Naive thymus-derived CD4-positive, alpha-beta T cell (primary cell): Measurements from ENCODE around the gene SRCAP. TPM values are rescaled to one million over a fixed set of nuclear protein-coding genes. Genes with fewer than 3 reads are reported as not detected.
A peak's percentile ranks its signal among the peaks of the same experiment; 100 is the strongest.

ENCODE experiments used
- ATAC-seq: fragments of 150-1000 bp; cut with Tn5 transposase; 2 replicates; pipeline ENCODE4 v1.10.0; 2021; ENCODE audit warnings: mild to moderate bottlenecking, moderate library complexity
- CTCF ChIA-PET: fragments of 350-600 bp; sonication (Branson Sonifier 250); formaldehyde crosslinking; loops from one replicate; lab custom pipeline; 2021; ENCODE audit warnings: antibody characterized with exemption; lab: Charles Lee
- POLR2A ChIA-PET: fragments of 350-600 bp; sonication (Branson Sonifier 250); formaldehyde crosslinking; loops from one replicate; lab custom pipeline; 2021; ENCODE audit warnings: antibody characterized with exemption, inconsistent platforms; lab: Charles Lee
- DNase-seq, 9 donors: peaks; one replicate each; pipeline versions ENCODE4 v3.0.0 to v3.0.0-alpha.2; 2020 to 2022; ENCODE audit warnings: mixed read lengths in 1 of 9
- H3K27ac ChIP-seq: one replicate; pipeline ENCODE4 v1.7.0; 2013; ENCODE audit warnings: mild to moderate bottlenecking, low read depth, low read length, moderate library complexity
- H3K27me3 ChIP-seq, 2 donors: one replicate each; pipeline ENCODE4 v1.7.0; 2013; ENCODE audit warnings: low read length in 2 of 2, mild to moderate bottlenecking in 2 of 2, moderate library complexity in 2 of 2; ENCODE audit not compliant: control insufficient read depth in 2 of 2, insufficient read depth in 2 of 2
- H3K36me3 ChIP-seq, 3 experiments: 1 replicate in 2 of 3; 2 replicates in 1 of 3; pipeline ENCODE4 v1.7.0; 2013; ENCODE audit warnings: low read length in 3 of 3, mild to moderate bottlenecking in 3 of 3, moderate library complexity in 1 of 3; ENCODE audit not compliant: insufficient read depth in 3 of 3, control insufficient read depth in 2 of 3
- H3K4me1 ChIP-seq, 2 donors: one replicate each; pipeline ENCODE4 v1.7.0; 2013; ENCODE audit warnings: low read length in 2 of 2, mild to moderate bottlenecking in 2 of 2, moderate library complexity in 1 of 2; ENCODE audit not compliant: control insufficient read depth in 2 of 2, insufficient read depth in 2 of 2
- H3K4me3 ChIP-seq: 2 replicates; pipeline ENCODE4 v1.7.0; 2013; ENCODE audit warnings: mild to moderate bottlenecking, low read length
- H3K9me3 ChIP-seq, 3 experiments: 1 replicate in 2 of 3; 2 replicates in 1 of 3; pipeline ENCODE4 v1.7.0; 2013; ENCODE audit warnings: low read length in 3 of 3; ENCODE audit not compliant: control insufficient read depth in 2 of 3
- H3K27ac Mint-ChIP-seq, 9 donors: one replicate each; pipeline ENCODE4 v1.8.0; 2020 to 2022; ENCODE audit warnings: mixed read lengths in 9 of 9, mild to moderate bottlenecking in 8 of 9, moderate library complexity in 5 of 9, inconsistent platforms in 2 of 9
- H3K27me3 Mint-ChIP-seq, 5 donors: one replicate each; pipeline ENCODE4 v1.8.0; 2021 to 2022; ENCODE audit warnings: mixed read lengths in 5 of 5, mild to moderate bottlenecking in 1 of 5
- H3K36me3 Mint-ChIP-seq, 5 donors: one replicate each; pipeline ENCODE4 v1.8.0; 2020 to 2022; ENCODE audit warnings: mixed read lengths in 5 of 5, mild to moderate bottlenecking in 3 of 5, inconsistent platforms in 1 of 5
- H3K4me1 Mint-ChIP-seq, 7 donors: one replicate each; pipeline ENCODE4 v1.8.0; 2020 to 2022; ENCODE audit warnings: mixed read lengths in 7 of 7, mild to moderate bottlenecking in 3 of 7, inconsistent platforms in 1 of 7
- H3K4me3 Mint-ChIP-seq, 10 donors: one replicate each; pipeline ENCODE4 v1.8.0; 2020 to 2022; ENCODE audit warnings: mild to moderate bottlenecking in 10 of 10, mixed read lengths in 10 of 10, moderate library complexity in 6 of 10, inconsistent platforms in 2 of 10
- H3K9me3 Mint-ChIP-seq, 11 donors: one replicate each; pipeline ENCODE4 v1.8.0; 2020 to 2022; ENCODE audit warnings: mixed read lengths in 11 of 11, mild to moderate bottlenecking in 4 of 11, inconsistent platforms in 1 of 11, moderate library complexity in 1 of 11
- intact Hi-C, 2 donors: fragments of 100-400 bp; cut with micrococcal nuclease; formaldehyde crosslinking; loops; one replicate each; pipeline ENCODE4 v1.15.1; 2023
- polyA plus RNA-seq, 2 donors: library from polyadenylated mRNA; unstranded; fragments of 300-500 nt; fragmentation: Illumina TruSeq; gene quantifications; one replicate each; pipeline ENCODE4 v1.2.3, GENCODE V29; 2021
- total RNA-seq, 6 experiments: library from RNA in 5 of 6; stranded (reverse) in 5 of 6; gene quantifications; 1 replicate in 5 of 6; 2 replicates in 1 of 6; pipeline ENCODE4 v1.2.3 and lab custom pipeline; 2021 to 2026

Gene SRCAP
- total and polyA plus RNA-seq, 7 experiments from 2014 or later: 11.8 to 111 (median 86.7) TPM

DNA sequence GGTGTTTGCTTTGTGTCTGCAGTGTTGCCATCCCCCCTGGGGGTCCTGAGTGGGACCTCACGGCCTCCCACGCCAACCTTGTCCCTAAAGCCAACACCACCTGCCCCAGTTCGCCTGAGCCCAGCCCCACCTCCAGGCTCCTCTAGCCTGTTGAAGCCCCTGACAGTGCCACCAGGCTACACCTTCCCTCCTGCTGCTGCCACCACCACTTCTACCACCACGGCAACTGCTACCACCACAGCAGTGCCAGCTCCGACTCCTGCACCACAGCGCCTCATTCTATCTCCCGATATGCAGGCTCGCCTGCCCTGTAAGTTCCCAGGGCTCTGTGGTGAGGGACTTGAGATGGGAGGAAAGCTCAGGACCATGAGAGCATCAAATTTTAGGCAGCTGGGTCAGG, 22.2 kb downstream of the SRCAP start:
- Mint-ChIP-seq H3K4me1 (peaks cover 3 to 26% (median 20%) of the 10 kb centered on the region in 7 donors), H3K36me3 (peaks cover 22 to 62% (median 51%) of the 10 kb centered on the region in 5 donors), H3K27me3 (no peaks in the 10 kb centered on the region), H3K27ac (peak overlapping the region in 4 of 9 donors; percentile 31 to 75 (median 54)), H3K4me3 (no peak overlapping the region), H3K9me3 (peaks cover 0 to 3% (median 0%) of the 10 kb centered on the region in 11 donors)
- no peaks in the 10 kb centered on the region for H3K27me3 ChIP-seq
- POLR2A ChIA-PET: no interaction called here
- no peaks in the 10 kb centered on the region for H3K4me1 ChIP-seq
- H3K36me3 ChIP-seq: peaks cover 42 to 92% (median 59%) of the 10 kb centered on the region in 3 experiments
- no peak overlapping the region for H3K27ac ChIP-seq
- CTCF ChIA-PET: no interaction called here
- intact Hi-C loops: no loop called here
- no peak overlapping the region for H3K4me3 ChIP-seq
- no peaks in the 10 kb centered on the region for H3K9me3 ChIP-seq
- DNase-seq (no peak), ATAC-seq (no peak)

DNA sequence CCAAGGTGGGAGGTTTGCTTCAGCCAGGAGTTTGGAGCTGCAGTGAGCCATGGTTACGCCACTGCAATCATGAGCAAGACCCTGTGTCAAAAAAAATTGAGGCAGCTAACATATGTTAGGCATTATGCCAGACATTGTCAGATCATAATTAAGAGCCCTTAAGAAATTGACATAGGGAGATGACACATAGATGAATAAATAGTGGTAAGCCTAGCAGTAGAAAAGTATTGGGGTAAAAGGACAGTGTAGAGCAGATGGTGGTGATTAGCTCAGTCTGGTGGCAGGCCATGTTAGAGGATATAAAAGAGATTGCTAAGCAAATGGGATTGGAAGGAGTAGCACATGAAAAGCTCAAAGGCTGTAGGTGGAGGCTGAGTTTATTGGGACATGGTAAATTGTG, 22.6 kb downstream of the SRCAP start:
- Mint-ChIP-seq H3K36me3 (peaks cover 22 to 59% (median 47%) of the 10 kb centered on the region in 5 donors), H3K27ac (peak overlapping the region in 4 of 9 donors; percentile 5 to 92 (median 54)), H3K4me3 (no peak overlapping the region), H3K9me3 (peaks cover 0 to 3% (median 0%) of the 10 kb centered on the region in 11 donors), H3K4me1 (peaks cover 0 to 22% (median 17%) of the 10 kb centered on the region in 7 donors), H3K27me3 (no peaks in the 10 kb centered on the region)
- Histone ChIP-seq H3K9me3 (no peaks in the 10 kb centered on the region), H3K4me1 (no peaks in the 10 kb centered on the region), H3K27ac (no peak overlapping the region), H3K4me3 (no peak overlapping the region), H3K27me3 (no peaks in the 10 kb centered on the region), H3K36me3 (peaks cover 37 to 89% (median 57%) of the 10 kb centered on the region in 3 experiments)
- ATAC-seq (no peak), DNase-seq (no peak)
- CTCF ChIA-PET: interaction anchor here (1.2 kb wide), 1 partner anchor 35 kb away, joined by 3 read pairs; no protein-coding TSS in a partner anchor
- intact Hi-C loops: no loop called here
- POLR2A ChIA-PET: no interaction called here

DNA sequence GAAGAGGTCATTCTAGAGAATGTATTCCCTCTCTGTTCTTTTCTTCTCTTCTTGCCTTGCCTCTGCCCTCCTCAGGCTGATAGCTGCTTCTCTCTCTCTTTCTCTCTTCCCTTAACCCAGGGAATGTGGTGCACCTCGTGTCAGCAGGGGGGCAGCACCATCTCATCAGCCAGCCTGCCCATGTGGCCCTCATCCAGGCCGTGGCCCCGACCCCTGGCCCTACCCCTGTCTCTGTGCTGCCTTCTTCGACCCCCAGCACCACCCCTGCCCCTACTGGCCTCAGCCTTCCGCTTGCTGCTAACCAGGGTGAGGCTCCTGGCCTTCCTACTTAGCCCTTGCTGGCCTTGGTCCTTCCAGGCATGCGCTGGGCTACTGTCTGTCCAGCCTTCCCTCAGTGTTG, 23.5 kb downstream of the SRCAP start:
- H3K4me1 ChIP-seq: no peaks in the 10 kb centered on the region
- Mint-ChIP-seq H3K4me3 (no peak overlapping the region), H3K36me3 (peaks cover 22 to 62% (median 40%) of the 10 kb centered on the region in 5 donors), H3K4me1 (peaks cover 0 to 16% (median 14%) of the 10 kb centered on the region in 7 donors), H3K9me3 (peaks cover 0 to 3% (median 0%) of the 10 kb centered on the region in 11 donors), H3K27ac (peak overlapping the region in 6 of 9 donors; percentile 14 to 87 (median 76)), H3K27me3 (no peaks in the 10 kb centered on the region)
- no peaks in the 10 kb centered on the region for H3K9me3 ChIP-seq
- ChIA-PET POLR2A (interaction anchor here (0.5 to 0.6 kb wide), 2 partner anchors 13 to 35 kb away, joined by 3 read pairs; no protein-coding TSS in a partner anchor), CTCF (interaction anchor here (1.2 kb wide), 1 partner anchor 36 kb away, joined by 3 read pairs; no protein-coding TSS in a partner anchor)
- intact Hi-C loops: no loop called here
- peaks cover 37 to 81% (median 49%) of the 10 kb centered on the region in 3 experiments for H3K36me3 ChIP-seq
- H3K4me3 ChIP-seq: no peak overlapping the region
- H3K27ac ChIP-seq: no peak overlapping the region
- no peaks in the 10 kb centered on the region for H3K27me3 ChIP-seq
- no peak for ATAC-seq
- no peak for DNase-seq

DNA sequence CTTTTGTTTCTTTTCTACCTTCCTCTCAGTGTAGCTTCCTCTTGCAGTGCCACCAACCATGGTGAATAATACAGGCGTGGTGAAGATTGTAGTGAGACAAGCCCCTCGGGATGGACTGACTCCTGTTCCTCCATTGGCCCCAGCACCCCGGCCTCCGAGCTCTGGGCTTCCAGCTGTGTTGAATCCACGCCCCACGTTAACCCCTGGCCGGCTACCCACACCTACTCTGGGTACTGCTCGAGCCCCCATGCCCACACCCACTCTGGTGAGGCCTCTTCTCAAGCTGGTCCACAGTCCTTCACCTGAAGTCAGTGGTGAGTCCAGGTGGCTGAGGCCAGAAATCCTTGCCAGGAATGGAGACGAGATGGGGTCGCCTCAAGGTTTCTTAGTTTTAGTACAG, 23.9 kb downstream of the SRCAP start:
- no peak overlapping the region for H3K4me3 Mint-ChIP-seq
- H3K9me3 ChIP-seq: no peaks in the 10 kb centered on the region
- peaks cover 22 to 62% (median 40%) of the 10 kb centered on the region in 5 donors for H3K36me3 Mint-ChIP-seq
- peaks cover 0 to 17% (median 14%) of the 10 kb centered on the region in 7 donors for H3K4me1 Mint-ChIP-seq
- intact Hi-C loops: no loop called here
- peaks cover 0 to 3% (median 0%) of the 10 kb centered on the region in 11 donors for H3K9me3 Mint-ChIP-seq
- POLR2A ChIA-PET: no interaction called here
- H3K4me3 ChIP-seq: no peak overlapping the region
- no peaks in the 10 kb centered on the region for H3K27me3 Mint-ChIP-seq
- no peaks in the 10 kb centered on the region for H3K27me3 ChIP-seq
- no peaks in the 10 kb centered on the region for H3K4me1 ChIP-seq
- no peak overlapping the region for H3K27ac ChIP-seq
- ATAC-seq (no peak), DNase-seq (no peak)
- H3K36me3 ChIP-seq: peaks cover 34 to 79% (median 46%) of the 10 kb centered on the region in 3 experiments
- peak overlapping the region in 4 of 9 donors; percentile 14 to 87 (median 78) for H3K27ac Mint-ChIP-seq
- CTCF ChIA-PET: interaction anchor here (1.2 kb wide), 1 partner anchor 37 kb away, joined by 3 read pairs; no protein-coding TSS in a partner anchor

DNA sequence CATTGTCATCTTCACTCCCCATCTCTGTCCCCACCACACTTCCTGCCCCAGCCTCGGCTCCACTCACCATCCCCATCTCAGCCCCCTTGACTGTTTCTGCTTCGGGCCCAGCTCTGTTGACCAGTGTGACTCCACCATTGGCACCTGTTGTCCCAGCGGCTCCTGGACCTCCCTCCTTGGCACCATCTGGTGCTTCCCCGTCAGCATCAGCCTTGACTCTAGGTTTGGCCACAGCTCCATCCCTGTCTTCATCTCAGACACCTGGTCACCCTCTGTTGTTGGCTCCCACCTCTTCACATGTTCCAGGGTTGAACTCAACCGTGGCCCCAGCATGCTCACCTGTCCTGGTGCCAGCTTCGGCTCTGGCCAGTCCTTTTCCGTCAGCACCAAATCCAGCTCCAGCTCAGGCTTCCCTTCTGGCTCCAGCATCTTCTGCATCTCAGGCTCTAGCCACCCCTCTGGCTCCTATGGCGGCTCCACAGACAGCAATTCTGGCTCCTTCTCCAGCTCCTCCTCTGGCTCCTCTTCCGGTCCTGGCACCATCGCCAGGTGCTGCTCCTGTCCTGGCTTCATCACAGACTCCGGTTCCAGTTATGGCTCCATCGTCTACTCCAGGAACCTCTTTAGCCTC, 24.9 kb downstream of the SRCAP start:
- Histone ChIP-seq H3K27ac (no peak overlapping the region), H3K4me1 (no peaks in the 10 kb centered on the region), H3K9me3 (no peaks in the 10 kb centered on the region), H3K36me3 (peaks cover 34 to 82% (median 46%) of the 10 kb centered on the region in 3 experiments), H3K4me3 (no peak overlapping the region), H3K27me3 (no peaks in the 10 kb centered on the region)
- H3K4me1 Mint-ChIP-seq: peaks cover 0 to 23% (median 14%) of the 10 kb centered on the region in 7 donors
- POLR2A ChIA-PET: interaction anchor here (0.7 to 1.1 kb wide), 2 partner anchors 30 to 43 kb away, joined by 4 read pairs; no protein-coding TSS in a partner anchor
- CTCF ChIA-PET: interaction anchor here (0.6 kb wide), 1 partner anchor 772 kb away, joined by 3 read pairs; no protein-coding TSS in a partner anchor
- intact Hi-C loops: no loop called here
- H3K27me3 Mint-ChIP-seq: no peaks in the 10 kb centered on the region
- DNase-seq (no peak), ATAC-seq (no peak)
- peak overlapping the region in 6 of 9 donors; percentile 42 to 81 (median 68) for H3K27ac Mint-ChIP-seq
- H3K9me3 Mint-ChIP-seq: peaks cover 0 to 3% (median 0%) of the 10 kb centered on the region in 11 donors
- peaks cover 22 to 65% (median 43%) of the 10 kb centered on the region in 5 donors for H3K36me3 Mint-ChIP-seq
- peak overlapping the region in 1 of 10 donors; percentile 54 for H3K4me3 Mint-ChIP-seq

DNA sequence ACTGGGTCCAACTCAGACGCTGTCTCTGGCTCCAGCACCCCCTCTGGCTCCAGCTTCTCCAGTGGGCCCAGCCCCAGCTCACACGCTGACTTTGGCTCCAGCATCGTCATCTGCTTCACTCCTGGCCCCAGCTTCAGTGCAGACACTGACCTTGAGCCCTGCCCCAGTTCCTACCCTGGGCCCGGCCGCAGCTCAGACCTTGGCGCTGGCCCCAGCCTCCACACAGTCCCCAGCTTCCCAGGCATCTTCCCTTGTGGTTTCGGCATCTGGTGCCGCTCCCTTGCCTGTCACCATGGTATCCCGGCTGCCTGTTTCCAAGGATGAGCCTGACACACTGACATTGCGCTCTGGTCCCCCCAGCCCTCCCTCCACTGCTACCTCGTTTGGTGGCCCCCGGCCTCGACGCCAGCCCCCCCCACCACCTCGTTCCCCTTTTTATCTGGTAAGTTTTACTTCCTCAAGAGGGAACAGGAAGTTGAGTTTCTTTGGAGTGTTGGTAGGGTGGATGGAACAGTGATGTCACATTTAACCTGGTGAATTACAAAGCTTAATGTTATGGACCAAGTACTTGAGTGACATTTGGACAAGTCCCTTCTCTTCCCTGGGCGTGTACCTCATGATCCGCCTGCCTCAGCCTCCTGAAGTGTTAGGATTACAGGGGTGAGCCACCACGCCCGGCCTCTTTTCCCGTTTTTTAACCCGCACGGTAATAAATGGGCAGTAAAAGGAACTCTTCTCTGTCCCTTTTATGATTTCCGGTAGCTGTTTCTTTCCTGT, 25.9 kb downstream of the SRCAP start:
- Histone ChIP-seq H3K27me3 (no peaks in the 10 kb centered on the region), H3K27ac (no peak overlapping the region), H3K4me3 (no peak overlapping the region), H3K4me1 (no peaks in the 10 kb centered on the region), H3K9me3 (no peaks in the 10 kb centered on the region), H3K36me3 (peaks cover 29 to 85% (median 47%) of the 10 kb centered on the region in 3 experiments)
- peaks cover 0 to 27% (median 13%) of the 10 kb centered on the region in 7 donors for H3K4me1 Mint-ChIP-seq
- intact Hi-C loops: no loop called here
- ATAC-seq: peak; percentile 79
- peaks cover 0 to 3% (median 0%) of the 10 kb centered on the region in 11 donors for H3K9me3 Mint-ChIP-seq
- ChIA-PET POLR2A (interaction anchor here (0.6 to 1.1 kb wide), 3 partner anchors 31 to 69 kb away, joined by 4 read pairs; no protein-coding TSS in a partner anchor), CTCF (interaction anchor here (0.8 kb wide), 1 partner anchor 609 kb away, joined by 3 read pairs; no protein-coding TSS in a partner anchor)
- H3K27ac Mint-ChIP-seq: peak overlapping the region in 5 of 9 donors; percentile 19 to 72 (median 62)
- peaks cover 22 to 69% (median 47%) of the 10 kb centered on the region in 5 donors for H3K36me3 Mint-ChIP-seq
- no peak overlapping the region for H3K4me3 Mint-ChIP-seq
- DNase-seq: no peak
- no peaks in the 10 kb centered on the region for H3K27me3 Mint-ChIP-seq
